Loucy (cell line): ENCODE results near the gene TNFAIP8.

Source experiments
- CTCF ChIP-seq: fragments of 200-600 bp; sonication (generic); conservative IDR thresholded peaks from 2 replicates; pipeline ENCODE4 v1.5.1; 2014; ENCODE audit warnings: mild to moderate bottlenecking, antibody characterized with exemption, low read length
- EZH2phosphoT487 ChIP-seq: fragments of 200-600 bp; IDR thresholded peaks from 2 replicates; pipeline ENCODE4 v1.6.1; 2018; ENCODE audit warnings: antibody characterized with exemption, mild to moderate bottlenecking, moderate library complexity, borderline replicate concordance

GRCh38 chr5:119420169-119420568 is 64.3 kb downstream of the TNFAIP8 start:
- no peak for TF ChIP-seq CTCF
- TF ChIP-seq EZH2phosphoT487, result no peak
